ENCODE data around the gene SLC9A9. TPM values are rescaled to one million over a fixed set of nuclear protein-coding genes. Genes with fewer than 3 reads are reported as not detected.

SLC9A9 gene
- total and polyA plus RNA-seq, 4 donors, result 3.3 to 15.0 (median 6.1) TPM

- 71% methylated on average over 3 of the region's 3 CpGs for WGBS
- Histone ChIP-seq H3K9ac (ENCODE audit: low read depth in 1 of 2, low read length in 2 of 2) (no peak overlapping the region), H3K27ac (ENCODE audit: low read depth in 1 of 2, low read length in 2 of 2) (no peak overlapping the region), H3K9me3 (ENCODE audit: control insufficient read depth in 4 of 4, low read length in 3 of 4) (no peaks in the 10 kb centered on the region), H3K27me3 (ENCODE audit: control insufficient read depth in 4 of 4, insufficient read depth in 4 of 4, low read length in 3 of 4) (no peaks in the 10 kb centered on the region), H3K4me1 (ENCODE audit: control insufficient read depth in 4 of 4, insufficient read depth in 4 of 4, low read length in 3 of 4) (peaks cover 0 to 27% (median 16%) of the 10 kb centered on the region in 4 donors), H3K4me3 (ENCODE audit: low read depth in 1 of 3, low read length in 3 of 3) (no peak overlapping the region), H3K36me3 (ENCODE audit: control insufficient read depth in 4 of 4, insufficient read depth in 3 of 4, low read depth in 1 of 4, low read length in 3 of 4) (no peaks in the 10 kb centered on the region)
- TF ChIP-seq HNF4A (conservative IDR thresholded peaks at IDR 0.05) (no peak), FOXA1 (IDR thresholded peaks at IDR 0.05) (no peak), NR2F2 (IDR thresholded peaks at IDR 0.05) (no peak), SP1 (IDR thresholded peaks at IDR 0.05) (no peak), HNF4G (IDR thresholded peaks at IDR 0.05) (no peak), JUND (IDR thresholded peaks at IDR 0.05) (no peak), RAD21 (IDR thresholded peaks at IDR 0.05) (no peak), CTCF (IDR thresholded peaks at IDR 0.05; ENCODE audit: low read depth, low read length, missing input control) (no peak), EGR1 (IDR thresholded peaks at IDR 0.05; ENCODE audit: low read depth in 2 of 2) (no peak), ATF3 (IDR thresholded peaks at IDR 0.05) (no peak), GABPA (IDR thresholded peaks at IDR 0.05 in 1 of 2, conservative IDR thresholded peaks at IDR 0.05 in 1 of 2) (no peak), FOXA2 (IDR thresholded peaks at IDR 0.05) (no peak), TAF1 (conservative IDR thresholded peaks at IDR 0.05) (no peak)
- TF ChIP-seq, protein P1, sequence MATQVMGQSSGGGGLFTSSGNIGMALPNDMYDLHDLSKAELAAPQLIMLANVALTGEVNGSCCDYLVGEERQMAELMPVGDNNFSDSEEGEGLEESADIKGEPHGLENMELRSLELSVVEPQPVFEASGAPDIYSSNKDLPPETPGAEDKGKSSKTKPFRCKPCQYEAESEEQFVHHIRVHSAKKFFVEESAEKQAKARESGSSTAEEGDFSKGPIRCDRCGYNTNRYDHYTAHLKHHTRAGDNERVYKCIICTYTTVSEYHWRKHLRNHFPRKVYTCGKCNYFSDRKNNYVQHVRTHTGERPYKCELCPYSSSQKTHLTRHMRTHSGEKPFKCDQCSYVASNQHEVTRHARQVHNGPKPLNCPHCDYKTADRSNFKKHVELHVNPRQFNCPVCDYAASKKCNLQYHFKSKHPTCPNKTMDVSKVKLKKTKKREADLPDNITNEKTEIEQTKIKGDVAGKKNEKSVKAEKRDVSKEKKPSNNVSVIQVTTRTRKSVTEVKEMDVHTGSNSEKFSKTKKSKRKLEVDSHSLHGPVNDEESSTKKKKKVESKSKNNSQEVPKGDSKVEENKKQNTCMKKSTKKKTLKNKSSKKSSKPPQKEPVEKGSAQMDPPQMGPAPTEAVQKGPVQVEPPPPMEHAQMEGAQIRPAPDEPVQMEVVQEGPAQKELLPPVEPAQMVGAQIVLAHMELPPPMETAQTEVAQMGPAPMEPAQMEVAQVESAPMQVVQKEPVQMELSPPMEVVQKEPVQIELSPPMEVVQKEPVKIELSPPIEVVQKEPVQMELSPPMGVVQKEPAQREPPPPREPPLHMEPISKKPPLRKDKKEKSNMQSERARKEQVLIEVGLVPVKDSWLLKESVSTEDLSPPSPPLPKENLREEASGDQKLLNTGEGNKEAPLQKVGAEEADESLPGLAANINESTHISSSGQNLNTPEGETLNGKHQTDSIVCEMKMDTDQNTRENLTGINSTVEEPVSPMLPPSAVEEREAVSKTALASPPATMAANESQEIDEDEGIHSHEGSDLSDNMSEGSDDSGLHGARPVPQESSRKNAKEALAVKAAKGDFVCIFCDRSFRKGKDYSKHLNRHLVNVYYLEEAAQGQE (IDR thresholded peaks at IDR 0.05), result no peak
- DNase-seq (ENCODE audit: low spot score), result no peak
These were observed 171.5 kb downstream of the SLC9A9 start for GRCh38 chr3:143676747-143677146.

DNA sequence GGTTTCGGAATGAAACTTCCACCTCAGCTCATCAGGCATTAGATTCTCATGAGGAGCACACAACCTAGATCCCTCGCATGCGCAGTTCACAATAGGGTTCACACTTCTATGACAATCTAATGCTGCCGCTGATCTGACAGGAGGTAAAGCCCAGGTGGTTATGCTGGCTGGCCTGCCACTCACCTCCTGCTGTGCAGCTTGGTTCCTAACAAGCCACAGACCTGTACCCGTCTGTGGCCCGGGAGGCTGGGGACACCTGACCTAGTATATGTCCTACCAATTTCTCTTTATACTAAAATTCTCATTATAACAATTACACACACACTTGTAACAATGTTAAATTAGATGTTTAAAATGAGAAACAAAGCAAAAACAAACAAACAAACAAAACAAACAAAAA lies 172.2 kb downstream of the SLC9A9 start:
- Histone ChIP-seq H3K4me1 (ENCODE audit: control insufficient read depth in 4 of 4, insufficient read depth in 4 of 4, low read length in 3 of 4) (peaks cover 0 to 27% (median 16%) of the 10 kb centered on the region in 4 donors), H3K36me3 (ENCODE audit: control insufficient read depth in 4 of 4, insufficient read depth in 3 of 4, low read depth in 1 of 4, low read length in 3 of 4) (no peaks in the 10 kb centered on the region), H3K27ac (ENCODE audit: low read depth in 1 of 2, low read length in 2 of 2) (peak overlapping the region in 1 of 2 donors; percentile 12), H3K27me3 (ENCODE audit: control insufficient read depth in 4 of 4, insufficient read depth in 4 of 4, low read length in 3 of 4) (no peaks in the 10 kb centered on the region), H3K4me3 (ENCODE audit: low read depth in 1 of 3, low read length in 3 of 3) (no peak overlapping the region), H3K9ac (ENCODE audit: low read depth in 1 of 2, low read length in 2 of 2) (no peak overlapping the region), H3K9me3 (ENCODE audit: control insufficient read depth in 4 of 4, low read length in 3 of 4) (no peaks in the 10 kb centered on the region)
- TF ChIP-seq CTCF (IDR thresholded peaks at IDR 0.05; ENCODE audit: low read depth, low read length, missing input control), result no peak
- TF ChIP-seq, protein P2, sequence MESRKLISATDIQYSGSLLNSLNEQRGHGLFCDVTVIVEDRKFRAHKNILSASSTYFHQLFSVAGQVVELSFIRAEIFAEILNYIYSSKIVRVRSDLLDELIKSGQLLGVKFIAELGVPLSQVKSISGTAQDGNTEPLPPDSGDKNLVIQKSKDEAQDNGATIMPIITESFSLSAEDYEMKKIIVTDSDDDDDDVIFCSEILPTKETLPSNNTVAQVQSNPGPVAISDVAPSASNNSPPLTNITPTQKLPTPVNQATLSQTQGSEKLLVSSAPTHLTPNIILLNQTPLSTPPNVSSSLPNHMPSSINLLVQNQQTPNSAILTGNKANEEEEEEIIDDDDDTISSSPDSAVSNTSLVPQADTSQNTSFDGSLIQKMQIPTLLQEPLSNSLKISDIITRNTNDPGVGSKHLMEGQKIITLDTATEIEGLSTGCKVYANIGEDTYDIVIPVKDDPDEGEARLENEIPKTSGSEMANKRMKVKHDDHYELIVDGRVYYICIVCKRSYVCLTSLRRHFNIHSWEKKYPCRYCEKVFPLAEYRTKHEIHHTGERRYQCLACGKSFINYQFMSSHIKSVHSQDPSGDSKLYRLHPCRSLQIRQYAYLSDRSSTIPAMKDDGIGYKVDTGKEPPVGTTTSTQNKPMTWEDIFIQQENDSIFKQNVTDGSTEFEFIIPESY (IDR thresholded peaks at IDR 0.05), result no peak
- TF ChIP-seq HNF4G (IDR thresholded peaks at IDR 0.05), result no peak
- no peak for TF ChIP-seq YY1 (IDR thresholded peaks at IDR 0.05)
- TF ChIP-seq GABPA (IDR thresholded peaks at IDR 0.05 in 1 of 2, conservative IDR thresholded peaks at IDR 0.05 in 1 of 2), result no peak
- TF ChIP-seq NR2F2 (IDR thresholded peaks at IDR 0.05), result no peak
- 93% methylated on average over 6 of the region's 6 CpGs for WGBS
- no peak for DNase-seq (ENCODE audit: low spot score)
